MCF 10A (cell line): ENCODE results near the gene ARPC4. TPM values are rescaled to one million over a fixed set of nuclear protein-coding genes. Genes with fewer than 3 reads are reported as not detected.

Source experiments
- BruUV-seq: library from RNA; stranded (reverse); fragments of 400-500 nt; replicated peaks from 2 replicates; lab custom pipeline; 2021; lab: Mats Ljungman, UMichigan
- CTCF ChIA-PET: fragments of 300-600 bp; sonication (Branson Sonifier 250); formaldehyde crosslinking; extraction: SDS; loops from one replicate; lab custom pipeline; 2021; ENCODE audit warnings: antibody characterized with exemption, inconsistent platforms; lab: Yijun Ruan, JAX
- POLR2A ChIA-PET: fragments of 300-600, 350-650 bp; sonication (Branson Sonifier 250); formaldehyde crosslinking; extraction: SDS; loops from one replicate; lab custom pipeline; 2020; ENCODE audit warnings: antibody characterized with exemption, inconsistent platforms; lab: Yijun Ruan, JAX
- DNase-seq: peaks from one replicate; pipeline ENCODE4 v3.0.0-alpha.2; 2018; ENCODE audit not compliant: unreplicated experiment
- H3K27ac Mint-ChIP-seq: one replicate; pipeline ENCODE4 v1.8.0; 2022; ENCODE audit warnings: mild to moderate bottlenecking, low read depth, mixed read lengths; ENCODE audit not compliant: unreplicated experiment
- H3K27me3 Mint-ChIP-seq: one replicate; pipeline ENCODE4 v1.8.0; 2022; ENCODE audit warnings: mixed read lengths; ENCODE audit not compliant: insufficient read depth, unreplicated experiment
- H3K36me3 Mint-ChIP-seq: one replicate; pipeline ENCODE4 v1.8.0; 2022; ENCODE audit warnings: mild to moderate bottlenecking, moderate library complexity, mixed read lengths; ENCODE audit not compliant: insufficient read depth, unreplicated experiment
- H3K4me1 Mint-ChIP-seq: one replicate; pipeline ENCODE4 v1.8.0; 2022; ENCODE audit warnings: mixed read lengths; ENCODE audit not compliant: insufficient read depth, unreplicated experiment
- H3K4me3 Mint-ChIP-seq: one replicate; pipeline ENCODE4 v1.8.0; 2022; ENCODE audit warnings: mild to moderate bottlenecking, moderate library complexity, mixed read lengths; ENCODE audit not compliant: unreplicated experiment
- H3K9me3 Mint-ChIP-seq: one replicate; pipeline ENCODE4 v1.8.0; 2022; ENCODE audit warnings: mixed read lengths; ENCODE audit not compliant: unreplicated experiment
- CTCF ChIP-seq: fragments of 200-600 bp; IDR thresholded peaks from one replicate; pipeline ENCODE4 v1.8.0; 2022; ENCODE audit warnings: antibody characterized with exemption, mild to moderate bottlenecking; ENCODE audit not compliant: unreplicated experiment
- intact Hi-C: fragments of 100-400 bp; cut with micrococcal nuclease; formaldehyde crosslinking; loops from 2 replicates; pipeline ENCODE4 v1.14.1; 2022
- total RNA-seq: library from RNA; stranded (reverse); gene quantifications from 2 replicates; pipeline ENCODE4 v1.2.3, GENCODE V29; 2022

The ARPC4 gene
- total RNA-seq, 1 experiment from 2014 or later: 122 TPM

- Mint-ChIP-seq H3K27me3 (no peaks in the 10 kb centered on the region), H3K4me1 (no peaks in the 10 kb centered on the region), H3K27ac (no peak overlapping the region), H3K4me3 (no peak overlapping the region), H3K36me3 (peaks cover 10% of the 10 kb centered on the region), H3K9me3 (no peaks in the 10 kb centered on the region)
- TF ChIP-seq CTCF: no peak
- ChIA-PET CTCF (interaction anchor here (0.9 kb wide), 1 partner anchor 115 kb away, joined by 4 read pairs; no protein-coding TSS in a partner anchor), POLR2A (interaction anchor here (3.8 kb wide), 1 partner anchor 11 kb away, joined by 29 read pairs; the partner anchor contains the start of gene RPUSD3)
- BruUV-seq: no TSS peak
- intact Hi-C loops: no loop called here
- no peak for DNase-seq
Observed at GRCh38 chr3:9831253-9831652, 38.4 kb downstream of the ARPC4 start.

- H3K27ac Mint-ChIP-seq: no peak overlapping the region
- intact Hi-C loops: no loop called here
- no peak for TF ChIP-seq CTCF
- no TSS peak for BruUV-seq
- POLR2A ChIA-PET: interaction anchor here (3.8 kb wide), 1 partner anchor 9 kb away, joined by 29 read pairs; the partner anchor contains the start of gene RPUSD3
- H3K9me3 Mint-ChIP-seq: no peaks in the 10 kb centered on the region
- no peak overlapping the region for H3K4me3 Mint-ChIP-seq
- H3K4me1 Mint-ChIP-seq: no peaks in the 10 kb centered on the region
- H3K27me3 Mint-ChIP-seq: no peaks in the 10 kb centered on the region
- peaks cover 15% of the 10 kb centered on the region for H3K36me3 Mint-ChIP-seq
- no peak for DNase-seq
- CTCF ChIA-PET: interaction anchor here (1.0 to 1.2 kb wide), 2 partner anchors 8 to 113 kb away, joined by 3 read pairs; no protein-coding TSS in a partner anchor
Observed at GRCh38 chr3:9833078-9833477, 40.2 kb downstream of the ARPC4 start.

GRCh38 chr3:9834520-9835380 is 41.9 kb downstream of the ARPC4 start:
- POLR2A ChIA-PET: interaction anchor here (0.6 to 1.6 kb wide), 3 partner anchors 10 to 149 kb away, joined by 3 read pairs; no protein-coding TSS in a partner anchor
- CTCF ChIA-PET: interaction anchor here (0.6 kb wide), 2 partner anchors 79 to 124 kb away, joined by 4 read pairs; no protein-coding TSS in a partner anchor

More at GRCh38 chr3:9834520-9835380, 41.9 kb downstream of the ARPC4 start:
- H3K9me3 Mint-ChIP-seq: no peaks in the 10 kb centered on the region
- no peaks in the 10 kb centered on the region for H3K27me3 Mint-ChIP-seq
- intact Hi-C loops: no loop called here
- peak overlapping the region; percentile 30 for H3K27ac Mint-ChIP-seq
- no peak for TF ChIP-seq CTCF
- DNase-seq: no peak
- H3K36me3 Mint-ChIP-seq: peaks cover 18% of the 10 kb centered on the region
- no peak overlapping the region for H3K4me3 Mint-ChIP-seq
- BruUV-seq: no TSS peak
- H3K4me1 Mint-ChIP-seq: no peaks in the 10 kb centered on the region
